GM19043 (cell line): ENCODE data around the gene UBN1.

Experiments used
- ATAC-seq: cut with Tn5 transposase; IDR thresholded peaks from one replicate; pipeline ENCODE4 v1.9.1; 2021; ENCODE audit warnings: low read depth; ENCODE audit not compliant: unreplicated experiment

UBN1 gene

DNA sequence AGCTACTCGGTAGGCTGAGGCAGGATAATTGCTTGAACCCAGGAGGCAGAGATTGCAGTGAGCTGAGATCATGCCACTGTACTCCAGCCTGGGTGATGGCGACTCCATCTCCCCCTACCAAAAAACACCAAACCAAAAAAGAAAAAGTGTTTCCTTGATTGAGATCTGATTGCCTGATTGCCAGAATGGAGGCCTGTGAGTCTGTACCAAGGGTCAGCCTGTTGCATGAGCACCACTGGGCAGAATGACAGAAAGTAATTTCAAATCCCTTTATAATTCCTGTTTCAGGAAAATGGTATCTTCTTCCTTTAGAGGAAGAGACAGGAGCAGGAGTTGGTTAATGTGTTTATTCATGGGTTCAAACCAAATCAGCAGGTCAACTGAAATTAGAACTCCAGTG lies 8.5 kb downstream of the UBN1 start:
- ATAC-seq, result no peak

GRCh38 chr16:4859190-4859899 lies 12.1 kb downstream of the UBN1 start:
- ATAC-seq, result no peak

DNA sequence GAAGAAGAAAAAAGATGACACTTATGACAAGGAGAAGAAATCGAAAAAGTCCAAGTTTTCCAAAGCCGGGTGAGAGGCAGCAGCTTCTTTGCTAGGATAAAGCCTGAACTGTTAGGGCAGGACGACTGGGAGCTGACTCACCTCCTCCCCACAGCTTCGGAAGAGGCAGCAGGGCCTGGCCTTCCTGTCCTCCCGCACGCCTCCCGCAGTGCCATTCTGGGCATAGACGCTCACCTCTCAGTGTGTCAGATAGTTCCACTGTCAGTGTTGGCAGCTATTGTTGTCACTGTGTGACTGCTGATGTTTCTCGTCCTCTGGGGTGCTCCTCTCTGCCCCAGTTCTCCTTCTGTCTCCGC lies 12.6 kb downstream of the UBN1 start:
- ATAC-seq, result no peak

GRCh38 chr16:4860727-4861342 lies 13.6 kb downstream of the UBN1 start:
- ATAC-seq, result no peak

GRCh38 chr16:4862639-4863038 lies 15.4 kb downstream of the UBN1 start:
- no peak for ATAC-seq

GRCh38 chr16:4864728-4865127 lies 17.4 kb downstream of the UBN1 start:
- no peak for ATAC-seq

DNA sequence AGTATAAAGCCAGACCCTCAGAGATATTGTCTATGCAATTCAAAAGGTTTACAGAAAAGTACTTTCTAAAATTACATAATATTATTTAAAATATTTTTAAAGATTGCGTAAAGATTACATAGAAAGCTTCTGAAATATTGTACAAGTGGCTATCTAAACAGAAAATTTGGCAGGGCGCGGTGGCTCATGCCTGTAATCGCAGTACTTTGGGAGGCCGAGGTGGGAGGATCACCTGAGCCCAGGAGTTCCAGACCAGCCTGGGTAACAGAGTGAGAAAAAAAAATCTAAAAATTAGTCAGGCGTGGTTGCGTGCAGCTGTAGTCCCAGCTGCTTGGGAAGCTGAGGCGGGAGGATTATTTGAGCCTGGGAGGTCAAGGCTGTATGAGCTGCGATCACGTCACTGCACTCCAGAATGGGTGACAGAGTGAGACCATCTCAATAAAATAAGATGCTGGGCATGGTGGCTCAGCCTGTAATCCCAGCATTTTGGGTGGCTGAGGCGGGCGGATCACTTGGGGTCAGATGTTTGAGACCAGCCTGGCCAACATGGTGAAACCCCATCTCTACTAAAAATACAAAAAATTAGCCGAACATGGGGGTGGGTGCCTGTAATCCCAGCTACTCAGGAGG lies 18.1 kb downstream of the UBN1 start:
- ATAC-seq, result no peak

- ATAC-seq, result no peak
Observed at GRCh38 chr16:4866586-4866985, 19.3 kb downstream of the UBN1 start.

- no peak for ATAC-seq
Observed at GRCh38 chr16:4868026-4868425, 20.7 kb downstream of the UBN1 start.

- no peak for ATAC-seq
Observed at GRCh38 chr16:4868535-4868934, 21.3 kb downstream of the UBN1 start.

- ATAC-seq, result no peak
Observed at GRCh38 chr16:4869147-4869805, 22.0 kb downstream of the UBN1 start.

- ATAC-seq, result no peak
Observed at GRCh38 chr16:4870138-4870671, 22.9 kb downstream of the UBN1 start.

DNA sequence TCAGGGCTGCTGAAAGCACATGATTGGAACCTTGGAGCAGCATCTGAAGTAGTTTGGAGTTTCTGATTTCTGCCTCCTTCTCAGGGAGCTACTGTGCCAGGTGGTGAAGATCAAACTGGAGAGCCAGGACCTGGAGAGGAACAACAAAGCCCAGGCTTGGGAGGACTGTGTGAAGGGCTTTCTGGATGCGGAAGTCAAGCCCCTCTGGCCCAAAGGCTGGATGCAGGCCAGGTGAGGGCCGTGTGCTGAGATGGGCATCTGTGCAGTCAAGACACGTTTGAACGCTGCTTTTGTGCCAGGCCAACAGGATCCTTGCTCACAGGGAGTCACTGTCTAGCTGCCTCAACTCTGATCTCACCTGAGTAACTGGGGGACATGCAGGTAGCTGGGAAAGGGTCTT lies 23.8 kb downstream of the UBN1 start:
- ATAC-seq, result no peak

DNA sequence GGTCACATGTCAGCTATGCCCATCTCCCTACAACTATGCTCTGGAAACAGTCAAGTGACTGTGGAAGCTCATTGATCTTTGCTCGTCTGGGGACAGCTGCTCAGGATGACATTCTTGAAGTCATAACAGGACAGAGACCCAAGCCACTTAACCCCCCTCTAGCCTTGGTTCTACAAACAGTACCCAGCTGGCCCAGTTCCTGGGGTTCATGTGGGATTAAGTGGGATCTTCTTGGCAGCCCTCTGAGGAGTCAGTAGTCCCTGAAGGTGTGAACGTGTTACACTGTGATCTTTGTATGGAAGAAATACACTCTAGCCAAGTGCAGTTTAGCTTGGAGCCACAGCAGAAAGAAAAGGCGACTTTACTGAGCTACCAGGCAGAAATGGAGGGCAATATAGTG lies 25.8 kb downstream of the UBN1 start:
- ATAC-seq, result no peak

DNA sequence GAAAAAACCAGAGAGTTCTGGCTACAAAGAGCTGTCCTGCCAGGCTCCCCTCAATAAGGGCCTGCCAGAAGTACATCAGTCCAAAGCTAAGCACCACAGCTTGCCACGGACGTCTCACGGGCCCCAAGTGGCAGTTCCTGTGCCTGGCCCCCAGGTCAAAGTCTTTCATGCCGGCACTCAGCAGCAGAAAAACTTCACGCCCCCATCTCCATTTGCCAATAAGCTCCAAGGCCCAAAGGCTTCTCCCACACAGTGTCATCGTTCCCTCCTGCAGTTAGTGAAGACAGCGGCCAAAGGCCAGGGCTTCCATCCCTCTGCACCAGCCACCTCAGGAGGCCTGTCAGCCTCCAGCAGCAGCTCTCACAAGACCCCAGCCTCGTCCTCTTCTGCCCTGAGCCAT lies 27.4 kb downstream of the UBN1 start:
- ATAC-seq, result no peak

GRCh38 chr16:4876646-4877379 lies 29.5 kb downstream of the UBN1 start:
- ATAC-seq, result no peak

DNA sequence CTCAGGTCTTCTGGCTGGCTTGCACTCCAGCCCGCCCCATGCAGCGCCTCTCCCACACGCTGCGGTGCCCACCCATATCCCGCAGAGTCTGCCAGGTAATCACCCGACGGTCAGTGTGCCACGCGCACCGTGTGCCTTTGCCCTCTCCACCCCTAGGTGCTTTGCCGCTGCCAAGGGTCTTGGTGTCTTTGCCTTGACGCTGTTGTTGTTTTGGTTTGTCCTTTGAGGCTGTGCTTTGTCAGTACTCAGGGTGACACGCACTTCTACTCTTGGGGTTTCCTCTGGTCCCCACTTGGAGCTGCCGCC lies 30.1 kb downstream of the UBN1 start:
- no peak for ATAC-seq

- ATAC-seq, result no peak
Observed at GRCh38 chr16:4879049-4879448, 31.8 kb downstream of the UBN1 start.

- ATAC-seq, result no peak
Observed at GRCh38 chr16:4880006-4880580, 32.8 kb downstream of the UBN1 start.

DNA sequence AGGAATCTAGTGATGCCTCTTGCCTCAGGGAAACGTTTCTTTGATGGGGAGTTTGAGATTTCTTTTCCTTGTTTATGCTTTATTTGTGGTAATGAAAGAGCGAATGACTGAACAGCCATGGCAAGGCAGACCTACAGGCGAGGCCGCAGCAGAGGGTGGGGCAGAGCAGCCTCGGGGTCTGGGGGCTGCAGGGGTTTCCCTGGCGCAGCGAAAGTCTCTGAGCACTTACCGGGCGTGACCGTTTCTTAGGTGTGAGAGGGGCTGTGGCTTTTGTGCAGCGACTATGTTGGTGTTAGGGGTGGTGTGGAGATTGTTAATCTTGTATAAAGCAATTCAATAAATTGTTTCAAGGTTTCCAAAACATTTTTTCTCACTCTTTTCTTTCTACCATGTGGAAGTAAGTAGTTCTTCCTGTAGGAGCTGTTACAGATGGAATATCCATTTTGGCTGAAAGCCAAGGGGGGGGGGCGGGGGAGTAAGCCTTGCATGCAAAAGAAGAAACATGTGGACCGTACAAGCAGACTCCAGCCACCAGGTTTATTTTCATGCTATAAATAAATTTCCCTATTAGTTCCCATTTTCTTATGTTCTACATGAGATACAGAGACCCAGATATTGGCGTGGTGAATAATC lies 34.8 kb downstream of the UBN1 start:
- ATAC-seq, result no peak
